Activated CD8-positive, alpha-beta T cell treated with anti-CD3 and anti-CD28 coated beads for 36 hours (primary cell): ENCODE data around the gene RNF31. TPM values are rescaled to one million over a fixed set of nuclear protein-coding genes. Genes with fewer than 3 reads are reported as not detected.

ENCODE experiments used
- ATAC-seq: fragments of 200-7000 bp; cut with Tn5 transposase; one replicate; pipeline ENCODE4 v1.10.0; 2021; ENCODE audit warnings: mild to moderate bottlenecking, moderate library complexity
- CTCF ChIA-PET: fragments of 350-600 bp; sonication (Branson Sonifier 250); formaldehyde crosslinking; loops from one replicate; lab custom pipeline; 2021; ENCODE audit warnings: antibody characterized with exemption; lab: Charles Lee
- POLR2A ChIA-PET: fragments of 350-600 bp; sonication (Branson Sonifier 250); formaldehyde crosslinking; loops from one replicate; lab custom pipeline; 2021; ENCODE audit warnings: antibody characterized with exemption; lab: Charles Lee
- DNase-seq: peaks from one replicate; pipeline ENCODE4 v3.0.0-alpha.2; 2020
- H3K27ac Mint-ChIP-seq: one replicate; pipeline ENCODE4 v1.8.0; 2021; ENCODE audit warnings: mild to moderate bottlenecking, mixed read lengths
- H3K27me3 Mint-ChIP-seq: one replicate; pipeline ENCODE4 v1.8.0; 2021; ENCODE audit warnings: mixed read lengths
- H3K36me3 Mint-ChIP-seq: one replicate; pipeline ENCODE4 v1.8.0; 2021; ENCODE audit warnings: low read depth, mixed read lengths
- H3K4me1 Mint-ChIP-seq: one replicate; pipeline ENCODE4 v1.8.0; 2021; ENCODE audit warnings: low read depth, mixed read lengths
- H3K4me3 Mint-ChIP-seq: one replicate; pipeline ENCODE4 v1.8.0; 2021; ENCODE audit warnings: mild to moderate bottlenecking, moderate library complexity, mixed read lengths
- H3K9me3 Mint-ChIP-seq: one replicate; pipeline ENCODE4 v1.8.0; 2021; ENCODE audit warnings: mixed read lengths
- CTCF ChIP-seq: fragments of 200-600 bp; IDR thresholded peaks from one replicate; pipeline ENCODE4 v1.8.0; 2022; ENCODE audit warnings: antibody characterized with exemption, mild to moderate bottlenecking
- intact Hi-C: fragments of 100-400 bp; cut with micrococcal nuclease; formaldehyde crosslinking; loops from one replicate; pipeline ENCODE4 v1.10.0; 2022
- total RNA-seq, 2 experiments: library from RNA; stranded (reverse); gene quantifications; one replicate each; pipeline ENCODE4 v1.2.3, GENCODE V29; 2021

RNF31 gene
- total RNA-seq, 2 experiments from 2014 or later = 71.6 to 75.0 TPM

GRCh38 chr14:24164518-24164991, 17.3 kb downstream of the RNF31 start:
- no peaks in the 10 kb centered on the region for H3K9me3 Mint-ChIP-seq
- TF ChIP-seq CTCF = no peak
- ChIA-PET CTCF (interaction anchor here (1.1 to 1.4 kb wide), 2 partner anchors 9 to 78 kb away, joined by 3 to 5 read pairs; partner anchors contain the start of gene TINF2), POLR2A (interaction anchor here (0.7 to 7.3 kb wide), 18 partner anchors 8 to 69 kb away, joined by 3 to 178 read pairs (median 5); partner anchors contain the start of genes DCAF11, IPO4, PSME2 and RNF31)
- H3K36me3 Mint-ChIP-seq = peaks cover 62% of the 10 kb centered on the region
- peaks cover 49% of the 10 kb centered on the region for H3K4me1 Mint-ChIP-seq
- no peak for DNase-seq
- intact Hi-C loops = no loop called here
- peak overlapping the region; percentile 99 for H3K27ac Mint-ChIP-seq
- H3K27me3 Mint-ChIP-seq = no peaks in the 10 kb centered on the region
- no peak overlapping the region for H3K4me3 Mint-ChIP-seq
- no peak for ATAC-seq

GRCh38 chr14:24165785-24166184, 18.5 kb downstream of the RNF31 start:
- DNase-seq (no peak), ATAC-seq (no peak)
- H3K27ac Mint-ChIP-seq = peak overlapping the region; percentile 3
- H3K4me3 Mint-ChIP-seq = no peak overlapping the region
- peaks cover 60% of the 10 kb centered on the region for H3K36me3 Mint-ChIP-seq
- intact Hi-C loops = no loop called here
- ChIA-PET POLR2A (interaction anchor here (1.0 to 7.3 kb wide), 11 partner anchors 10 to 105 kb away, joined by 3 to 178 read pairs (median 5); partner anchors contain the start of genes IPO4, PSME2, RNF31 and TM9SF1), CTCF (interaction anchor here (0.7 to 1.4 kb wide), 3 partner anchors 8 to 77 kb away, joined by 3 to 5 read pairs (median 3); partner anchors contain the start of gene TINF2)
- TF ChIP-seq CTCF = no peak
- H3K9me3 Mint-ChIP-seq = no peaks in the 10 kb centered on the region
- H3K27me3 Mint-ChIP-seq = no peaks in the 10 kb centered on the region
- peaks cover 43% of the 10 kb centered on the region for H3K4me1 Mint-ChIP-seq

- no peaks in the 10 kb centered on the region for H3K27me3 Mint-ChIP-seq
- no peak for ATAC-seq
- TF ChIP-seq CTCF = no peak
- intact Hi-C loops = no loop called here
- no peaks in the 10 kb centered on the region for H3K9me3 Mint-ChIP-seq
- CTCF ChIA-PET = no interaction called here
- no peak overlapping the region for H3K4me3 Mint-ChIP-seq
- POLR2A ChIA-PET = interaction anchor here (0.6 to 9.6 kb wide), 5 partner anchors 10 to 149 kb away, joined by 3 to 163 read pairs (median 3); partner anchors contain the start of genes EMC9 and IPO4
- peak overlapping the region; percentile 85 for H3K27ac Mint-ChIP-seq
- H3K4me1 Mint-ChIP-seq = peaks cover 38% of the 10 kb centered on the region
- DNase-seq = no peak
- H3K36me3 Mint-ChIP-seq = peaks cover 46% of the 10 kb centered on the region
Measured at GRCh38 chr14:24167469-24168114, 20.3 kb downstream of the RNF31 start.

- intact Hi-C loops = no loop called here
- peak; percentile 89 for ATAC-seq
- H3K4me1 Mint-ChIP-seq = peaks cover 19% of the 10 kb centered on the region
Measured at GRCh38 chr14:24171422-24172260, 24.3 kb downstream of the RNF31 start, which contains the start of gene REC8. REC8 (plus strand) TSS chr14:24172080; CDS start chr14:24172553, 473 bp downstream.

More at GRCh38 chr14:24171422-24172260, 24.3 kb downstream of the RNF31 start, which contains the start of gene REC8:
- Mint-ChIP-seq H3K36me3 (peaks cover 23% of the 10 kb centered on the region), H3K27me3 (no peaks in the 10 kb centered on the region), H3K9me3 (no peaks in the 10 kb centered on the region), H3K27ac (peak within 1 kb of the TSS; percentile 88), H3K4me3 (peak within 1 kb of the TSS; percentile 77)
- no peak for TF ChIP-seq CTCF
- peak; percentile 87 for DNase-seq
- POLR2A ChIA-PET = interaction anchor here (0.6 to 9.6 kb wide), 7 partner anchors 7 to 35 kb away, joined by 3 to 163 read pairs (median 4); partner anchors contain the start of genes IPO4, IRF9, PSME1 and RNF31
- CTCF ChIA-PET = interaction anchor here (1.1 to 2.1 kb wide), 2 partner anchors 11 to 137 kb away, joined by 3 to 10 read pairs; partner anchors contain the start of gene IRF9
